ENCODE data around the gene CDK7.

GRCh38 chr5:69293882-69294281 is 59.2 kb downstream of the CDK7 start:
- TF ChIP-seq CTCF (IDR thresholded peaks at IDR 0.05; ENCODE audit: low read length) (no peak), EZH2 (IDR thresholded peaks at IDR 0.05; ENCODE audit: borderline replicate concordance, low read length) (no peak)
